GM18508 (cell line): ENCODE measurements around the gene RAB3D.

Experiments used
- ATAC-seq: cut with Tn5 transposase; IDR thresholded peaks from one replicate; pipeline ENCODE4 v1.9.1; 2021; ENCODE audit warnings: moderate number of reproducible peaks; ENCODE audit not compliant: insufficient read depth, unreplicated experiment

Gene RAB3D

DNA sequence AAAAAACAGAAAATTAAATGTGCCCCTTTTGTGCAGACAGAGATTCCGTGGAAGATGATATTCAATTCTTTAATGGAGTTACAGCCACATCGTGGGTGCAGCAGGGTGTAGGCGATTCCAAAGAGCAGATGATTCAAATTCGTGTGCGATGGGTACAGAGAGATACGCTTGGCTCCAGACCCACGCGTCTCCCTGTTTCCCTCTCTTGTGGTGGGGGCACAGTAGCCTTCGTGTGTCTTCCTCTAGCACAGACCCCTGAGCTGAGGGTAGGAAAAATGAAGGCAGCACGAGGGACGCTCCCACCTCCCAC, 38.7 kb downstream of the RAB3D start:
- ATAC-seq: no peak

DNA sequence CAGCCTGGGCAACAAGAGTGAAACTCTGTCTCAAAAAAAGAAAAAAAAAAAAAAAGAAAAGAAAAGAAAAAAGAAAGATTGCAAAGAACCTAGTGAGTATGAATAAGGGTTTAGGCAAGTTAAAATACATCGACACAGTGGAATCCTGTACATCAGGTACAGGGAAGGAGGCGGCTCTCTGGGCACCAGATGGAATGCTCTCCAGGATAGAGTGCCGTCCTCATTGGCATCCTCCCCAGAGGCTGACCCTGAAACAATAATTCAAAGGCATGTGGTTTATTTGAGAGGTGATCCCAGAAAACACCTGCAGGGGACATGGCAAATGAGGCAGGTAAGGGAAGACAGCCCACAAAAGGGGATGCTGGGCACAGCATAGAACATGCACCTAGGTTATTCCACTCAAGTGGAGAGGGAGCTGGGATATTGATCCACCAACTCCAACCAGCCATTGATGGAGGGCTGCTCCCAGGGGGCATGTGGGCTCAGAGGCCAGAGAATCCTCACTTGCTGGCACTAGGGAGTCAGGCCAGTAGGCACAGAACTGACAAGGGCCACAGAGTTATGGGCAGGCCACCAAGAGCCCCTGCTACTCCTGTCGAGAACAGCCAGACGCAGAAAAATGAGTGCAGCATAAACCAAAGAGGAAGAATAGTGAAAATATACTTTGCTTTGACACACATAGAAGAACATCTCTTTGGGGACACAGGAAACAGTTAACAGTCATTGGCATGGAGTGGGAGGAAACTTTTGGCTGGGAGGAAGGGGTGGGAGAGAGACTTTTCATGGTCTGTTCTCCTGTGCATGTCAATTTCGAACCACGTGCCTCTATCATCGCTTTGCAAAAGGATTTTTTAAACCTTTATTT, 39.3 kb downstream of the RAB3D start:
- ATAC-seq: no peak

DNA sequence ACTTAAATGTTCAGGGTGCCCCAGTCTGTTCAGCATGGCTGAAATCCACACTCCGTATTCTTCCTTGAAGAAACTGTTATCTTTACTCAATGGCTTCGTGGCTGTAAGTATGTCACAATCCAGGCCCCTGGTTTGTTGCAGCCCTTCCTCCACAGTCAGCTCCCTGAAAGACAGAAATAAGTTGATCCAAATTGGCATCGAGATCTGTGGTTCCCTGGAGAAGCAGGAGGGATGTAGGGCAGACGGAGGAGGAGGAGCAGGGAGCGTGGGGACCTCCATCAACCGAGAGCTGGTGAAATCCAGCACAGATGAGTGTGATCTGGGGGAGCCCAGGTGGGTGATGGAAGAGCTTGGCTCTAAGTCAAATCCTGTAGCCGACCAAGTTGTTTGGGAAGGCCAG, 43.2 kb downstream of the RAB3D start:
- ATAC-seq: no peak

DNA sequence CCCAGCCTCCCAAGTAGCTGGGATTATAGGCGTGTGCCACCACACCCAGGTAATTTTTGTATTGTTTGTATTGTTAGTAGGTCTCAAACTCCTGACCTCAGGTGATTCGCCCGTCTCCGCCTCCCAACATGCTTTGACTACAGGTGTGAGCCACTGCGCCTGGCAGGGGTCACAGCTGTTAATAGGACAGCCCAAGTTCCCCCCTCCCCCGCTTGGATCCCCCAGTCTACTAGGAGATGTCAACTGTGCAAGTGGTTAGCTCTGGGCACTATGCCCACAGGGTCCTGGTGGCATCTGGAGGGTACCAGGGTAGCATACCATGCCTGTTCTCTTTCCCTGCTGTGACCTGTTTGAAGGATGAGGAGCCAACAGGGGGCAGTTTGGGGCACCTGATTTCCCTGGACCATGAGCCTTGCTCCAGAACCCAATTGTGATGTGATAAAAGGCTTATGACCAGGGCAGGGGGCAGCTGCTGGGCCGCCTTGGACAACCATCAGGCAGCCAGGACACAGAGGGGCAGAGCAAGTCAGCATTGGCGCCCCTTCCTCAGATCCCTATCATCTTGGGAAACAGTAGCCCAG, 43.7 kb downstream of the RAB3D start, which contains the start of gene TSPAN16:
TSS of gene TSPAN16 (plus strand) at position 496 of the 581 bp plus-strand sequence. CDS start 138 bp downstream, outside the sequence.
- ATAC-seq: no peak

DNA sequence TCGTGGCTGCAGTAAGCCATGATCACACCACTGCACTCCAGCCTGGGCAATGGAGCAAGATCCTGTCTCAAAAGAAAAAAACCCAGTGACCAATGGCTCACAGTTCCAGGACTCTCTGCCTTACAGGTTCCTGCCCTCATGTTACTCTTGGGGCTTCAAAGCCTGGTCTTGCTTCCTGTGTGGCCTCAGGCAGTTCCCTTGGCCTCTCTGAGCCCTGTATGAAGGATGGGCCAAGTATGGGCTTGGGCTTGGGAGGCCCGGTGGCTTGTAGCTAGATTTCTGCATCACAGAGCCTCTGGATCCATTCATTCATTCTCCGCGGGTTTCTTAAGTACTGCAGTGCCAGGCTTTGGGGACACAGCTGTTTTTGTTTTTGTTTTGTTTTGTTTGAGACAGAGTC, 44.3 kb downstream of the RAB3D start:
- no peak for ATAC-seq

DNA sequence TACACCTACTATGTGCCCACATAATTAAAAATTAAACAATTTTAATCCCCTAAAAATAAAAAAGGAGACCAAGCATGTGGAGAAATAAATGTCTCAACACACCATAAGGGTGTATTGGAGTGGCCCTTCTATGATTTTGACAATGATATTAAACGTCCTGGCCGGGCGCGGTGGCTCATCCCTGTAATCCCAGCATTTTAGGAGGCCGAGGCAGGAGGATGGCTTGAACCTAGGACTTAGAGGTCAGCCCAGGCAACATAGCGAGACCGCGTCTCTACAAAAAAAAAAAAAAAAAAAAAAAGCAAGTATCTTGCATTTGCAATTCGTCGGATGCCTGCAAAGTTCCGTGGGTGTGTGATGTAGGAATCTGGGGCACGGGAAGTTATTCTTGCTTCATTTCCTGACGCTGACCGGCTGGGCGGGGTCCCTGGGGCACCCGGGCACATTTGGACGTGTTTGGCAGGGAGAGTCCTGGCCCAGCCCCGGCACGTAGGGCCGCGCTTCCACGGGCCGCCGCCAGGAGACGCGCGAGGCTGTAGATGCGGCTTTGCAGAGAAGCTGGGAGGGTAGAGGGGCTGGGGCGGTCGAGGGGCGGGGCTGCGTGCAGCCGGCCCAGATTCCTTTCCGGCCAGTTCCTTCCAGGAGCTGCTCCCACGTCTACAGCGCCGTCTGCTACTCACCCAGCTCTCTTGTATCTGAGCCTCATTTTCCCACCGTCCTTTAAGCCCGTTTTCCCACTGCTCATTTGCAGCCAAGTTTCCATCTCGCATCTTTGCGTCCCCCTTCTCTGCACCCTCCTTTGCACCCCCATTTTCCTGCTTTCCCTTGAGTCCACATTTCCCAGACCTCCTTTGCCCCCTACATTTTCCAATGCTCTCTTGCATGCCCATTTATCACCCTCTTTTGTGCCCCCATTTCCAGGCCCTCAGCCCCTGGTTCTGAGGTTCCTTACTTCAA, 45.7 kb downstream of the RAB3D start:
- no peak for ATAC-seq

DNA sequence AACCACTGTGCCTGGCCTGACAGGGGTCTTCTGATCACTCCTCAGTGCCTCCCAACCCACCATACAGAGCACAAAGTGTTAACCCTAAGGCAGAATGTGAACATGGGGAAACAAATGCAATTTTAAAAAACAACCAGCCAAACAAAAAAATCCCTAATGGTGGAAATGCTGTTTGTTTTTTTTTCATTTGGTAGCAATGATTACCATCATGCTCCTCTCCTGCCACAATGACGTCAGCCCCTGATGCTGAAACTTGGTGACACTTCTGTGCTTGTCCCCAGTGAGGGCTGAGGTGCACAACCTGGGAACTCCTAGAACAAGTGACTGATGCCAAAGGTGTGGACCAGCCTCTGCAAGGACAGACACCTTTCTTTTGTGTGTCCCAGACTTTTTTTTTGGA, 47.5 kb downstream of the RAB3D start:
- no peak for ATAC-seq

DNA sequence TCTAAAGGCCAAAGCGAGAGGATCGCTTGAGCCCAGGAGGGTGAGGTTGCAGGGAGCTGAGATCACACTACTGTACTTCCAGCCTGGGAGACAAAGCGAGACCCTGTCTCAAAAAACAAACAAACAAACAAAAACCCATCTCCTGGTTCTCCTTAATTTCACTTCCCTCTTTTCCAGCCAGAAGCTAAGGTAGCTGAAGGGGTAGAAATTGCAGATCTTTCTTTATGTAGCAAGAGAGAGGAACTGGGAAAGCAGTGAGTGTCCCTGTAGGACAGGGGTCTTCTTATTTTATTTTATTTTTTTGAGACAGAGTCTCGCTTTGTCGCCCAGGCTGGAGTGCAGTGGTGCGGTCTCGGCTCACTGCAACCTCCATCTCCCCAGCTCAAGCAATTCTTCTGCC, 48.0 kb downstream of the RAB3D start:
- no peak for ATAC-seq

DNA sequence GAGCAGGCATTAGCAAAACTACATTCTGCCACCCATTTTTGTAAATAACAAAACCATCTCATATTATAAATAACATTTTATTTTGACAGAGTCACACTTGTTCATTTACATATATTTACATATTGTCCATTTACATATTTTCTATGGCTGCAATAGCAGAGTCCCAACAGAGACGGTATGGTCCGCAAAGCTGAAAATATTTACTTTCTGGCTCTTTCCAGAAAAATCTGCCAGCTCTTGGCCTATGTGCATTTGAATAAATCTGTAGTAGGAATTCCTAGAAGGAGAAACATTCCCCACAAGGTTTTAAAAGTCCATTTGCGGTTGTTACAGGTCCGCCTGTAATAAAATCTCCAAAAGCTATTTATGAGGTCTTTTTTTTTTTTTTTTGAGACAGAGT, 49.2 kb downstream of the RAB3D start:
- ATAC-seq: no peak

DNA sequence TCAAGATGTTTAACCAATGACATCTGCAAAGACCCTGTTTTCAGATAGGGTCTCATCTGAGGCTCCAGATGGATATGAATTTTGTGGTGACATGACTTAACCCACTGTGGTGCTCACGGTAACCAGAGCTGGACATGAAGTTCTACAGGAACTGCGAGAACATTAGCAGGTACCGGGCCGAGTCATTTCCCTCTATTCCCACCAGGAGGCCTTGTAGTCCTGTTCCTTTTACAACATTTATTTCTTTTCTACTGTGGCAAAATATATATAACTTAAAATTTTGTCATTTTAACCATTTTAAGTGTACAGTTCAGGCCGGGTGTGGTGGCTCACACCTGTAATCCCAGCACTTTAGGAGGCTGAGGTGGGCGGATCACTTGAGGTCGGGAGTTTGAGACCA, 51.1 kb downstream of the RAB3D start:
- no peak for ATAC-seq

DNA sequence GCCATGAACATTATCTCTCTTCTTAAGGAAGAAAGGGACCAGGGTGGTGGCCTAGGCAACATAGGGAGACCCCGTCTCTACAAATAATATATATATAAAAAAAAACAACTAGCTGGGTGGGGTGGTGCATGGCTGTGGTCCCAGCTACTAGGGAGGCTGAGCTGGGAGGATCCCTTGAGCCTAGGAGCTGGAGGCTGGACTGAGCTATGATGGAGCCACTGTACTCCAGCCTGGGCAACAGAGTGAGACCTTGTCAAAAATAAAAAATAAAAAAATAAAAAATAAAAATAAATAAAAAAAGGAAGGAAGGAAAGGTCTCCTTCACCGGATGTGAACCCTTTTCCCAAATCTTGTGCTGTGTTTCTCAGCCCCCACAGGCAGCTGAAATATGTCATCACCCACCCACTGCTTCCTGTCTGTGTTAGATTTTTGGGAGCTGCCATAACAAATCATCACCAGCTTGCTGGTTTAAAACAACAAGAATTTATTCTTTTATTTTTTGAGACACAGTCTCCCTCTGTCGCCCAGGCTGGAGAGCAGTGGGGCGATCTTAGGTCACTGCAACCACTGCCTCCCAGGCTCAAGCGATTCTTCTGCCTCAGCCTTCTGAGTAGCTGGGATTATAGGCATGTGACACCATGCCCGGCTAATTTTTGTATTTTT, 53.0 kb downstream of the RAB3D start:
- no peak for ATAC-seq

DNA sequence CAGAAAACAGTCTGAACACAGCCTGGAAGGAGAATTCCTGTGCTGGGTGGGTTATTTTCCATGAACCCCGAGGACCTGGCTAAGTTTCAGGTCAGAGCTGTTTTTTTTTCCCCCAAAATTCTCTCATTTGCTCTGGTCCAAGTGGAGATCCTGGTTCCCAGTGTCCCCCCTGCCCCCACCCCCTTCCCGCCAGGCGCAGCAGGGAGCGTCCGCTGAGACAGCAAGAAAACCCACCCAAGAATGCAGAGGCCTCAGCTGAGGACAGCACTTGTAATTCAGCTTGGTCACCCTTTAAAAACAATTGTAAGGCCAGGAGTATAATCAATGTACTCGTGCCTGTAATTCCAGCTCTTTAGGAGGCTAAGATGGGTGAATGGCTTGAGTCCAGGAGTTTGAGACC, 54.9 kb downstream of the RAB3D start:
- no peak for ATAC-seq

DNA sequence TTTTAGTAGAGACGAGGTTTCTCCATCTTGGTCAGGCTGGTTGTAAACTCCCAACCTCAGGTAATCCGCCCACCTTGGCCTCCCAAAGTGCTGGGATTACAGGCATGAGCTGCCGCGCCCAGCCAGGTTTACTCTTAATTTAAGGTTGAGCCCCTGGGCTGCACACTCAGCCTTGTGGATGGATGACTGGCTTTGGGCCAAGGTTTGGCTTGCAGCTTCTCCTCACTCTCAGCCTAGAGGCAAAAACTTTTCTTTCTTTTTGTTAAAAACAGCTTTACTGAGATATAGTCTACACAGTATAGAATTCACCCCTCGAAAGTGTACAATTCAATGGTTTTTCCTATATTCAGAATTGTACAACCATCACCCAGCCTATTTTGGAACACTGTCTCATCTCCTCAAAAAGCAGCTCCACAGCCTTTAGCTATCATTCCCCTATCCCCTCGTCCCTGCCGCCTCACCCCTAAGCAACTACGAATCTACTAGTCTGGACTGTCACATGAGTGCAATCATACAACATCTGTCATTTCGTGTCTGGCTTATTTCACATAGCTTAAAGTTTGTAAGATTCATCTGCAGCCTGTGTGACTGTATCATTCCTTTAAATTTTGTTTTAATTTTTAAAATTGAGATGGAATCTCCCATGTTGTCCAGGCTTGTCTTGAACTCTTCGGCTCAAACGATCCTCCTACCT, 58.0 kb downstream of the RAB3D start:
- ATAC-seq: no peak

DNA sequence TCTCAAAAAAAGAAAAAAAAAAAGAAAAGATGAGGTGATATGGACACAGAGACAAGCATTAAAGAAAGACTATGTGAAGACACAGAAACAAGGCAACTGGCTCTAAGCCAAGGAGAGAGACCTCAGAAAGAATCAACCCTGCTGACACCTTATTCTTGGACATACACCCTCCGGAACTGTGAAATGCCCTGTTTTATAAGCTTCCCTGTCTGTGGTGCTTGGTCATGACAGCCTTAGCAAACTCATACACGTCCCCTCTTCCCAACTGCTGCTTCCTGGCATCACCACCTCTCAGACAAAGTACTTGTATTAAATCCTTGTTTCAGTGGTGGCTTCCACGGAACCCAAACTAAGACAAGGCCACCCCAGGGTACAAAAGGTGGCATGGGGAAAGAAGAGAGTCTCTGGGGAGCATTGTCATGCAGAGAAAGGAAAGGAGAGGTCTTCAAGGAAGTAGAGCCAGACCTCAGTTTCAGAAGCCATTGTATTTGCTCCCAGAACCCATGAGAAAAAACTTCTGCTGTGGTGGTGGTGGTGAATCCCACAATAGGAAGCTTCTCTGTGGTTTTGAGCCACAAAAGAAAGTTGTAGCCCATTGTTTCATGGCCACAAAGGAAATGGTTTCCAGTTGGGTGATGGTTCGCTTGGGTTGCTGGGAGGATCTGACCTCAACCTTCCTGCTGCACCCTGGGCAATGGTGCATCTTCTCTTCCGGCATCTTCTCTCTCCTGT, 59.8 kb downstream of the RAB3D start:
- no peak for ATAC-seq

DNA sequence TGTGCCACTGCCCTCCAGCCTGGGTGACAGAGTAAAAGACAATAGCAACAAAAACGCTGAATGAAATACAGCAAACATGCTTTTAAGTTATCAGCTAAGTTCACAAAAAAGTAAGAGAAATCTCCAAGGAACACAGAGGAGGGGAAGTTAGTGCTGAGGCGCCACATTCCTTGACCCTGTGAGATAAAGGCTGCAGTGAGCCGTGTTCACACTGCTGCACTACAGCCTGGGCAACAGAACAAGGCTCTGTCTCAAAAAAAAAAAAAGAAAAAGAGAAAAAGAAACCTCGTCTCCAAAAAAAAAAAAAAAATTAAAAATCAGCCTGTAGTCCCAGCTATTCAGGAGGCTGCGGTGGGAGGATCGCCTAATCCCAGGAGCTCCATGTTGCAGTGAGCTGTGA, 60.8 kb downstream of the RAB3D start:
- ATAC-seq: no peak

DNA sequence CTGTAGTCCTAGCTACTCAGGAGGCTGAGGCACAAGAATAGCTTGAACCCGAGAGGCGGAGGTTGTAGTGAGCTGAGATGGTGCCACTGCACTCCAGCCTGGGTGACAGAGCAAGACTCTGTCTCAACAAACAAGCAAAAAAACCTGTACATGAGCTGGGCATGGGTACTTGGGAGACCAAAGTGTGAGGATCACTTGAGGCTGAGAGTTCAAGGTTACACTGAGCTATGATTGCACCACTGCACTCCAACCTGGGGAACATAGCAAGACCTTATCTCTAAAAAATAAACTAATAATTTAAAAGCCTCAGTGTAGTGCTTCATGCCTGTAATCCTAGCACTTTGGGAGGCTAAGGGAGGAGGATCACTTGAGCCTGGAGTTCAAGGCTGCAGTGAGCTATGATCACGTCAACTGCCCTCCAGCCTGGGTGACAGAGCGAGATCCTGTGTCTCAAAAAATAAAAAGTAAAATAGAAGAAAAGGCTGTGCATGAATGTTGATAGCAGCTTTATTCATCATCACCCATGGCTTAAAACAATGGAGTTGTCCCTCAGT, 64.8 kb downstream of the RAB3D start:
- no peak for ATAC-seq

DNA sequence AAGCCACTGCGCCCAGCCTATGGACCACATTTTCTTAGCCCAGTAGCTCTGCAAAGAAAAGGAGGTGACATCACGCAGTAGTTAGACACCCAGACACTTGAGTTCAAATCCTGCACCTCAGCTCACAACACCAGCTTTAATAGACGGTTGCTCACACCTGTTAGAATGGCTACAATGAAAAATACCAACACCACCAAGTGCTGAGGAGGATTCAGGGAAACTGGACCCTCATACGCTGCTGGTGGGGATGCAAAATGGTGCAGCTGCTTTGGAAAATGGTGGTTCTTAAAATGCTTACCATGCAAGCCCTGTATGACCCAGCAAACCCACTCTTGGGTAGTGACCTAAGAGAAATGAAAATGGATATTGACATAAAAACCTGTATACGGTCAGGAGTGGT, 65.5 kb downstream of the RAB3D start:
- no peak for ATAC-seq

DNA sequence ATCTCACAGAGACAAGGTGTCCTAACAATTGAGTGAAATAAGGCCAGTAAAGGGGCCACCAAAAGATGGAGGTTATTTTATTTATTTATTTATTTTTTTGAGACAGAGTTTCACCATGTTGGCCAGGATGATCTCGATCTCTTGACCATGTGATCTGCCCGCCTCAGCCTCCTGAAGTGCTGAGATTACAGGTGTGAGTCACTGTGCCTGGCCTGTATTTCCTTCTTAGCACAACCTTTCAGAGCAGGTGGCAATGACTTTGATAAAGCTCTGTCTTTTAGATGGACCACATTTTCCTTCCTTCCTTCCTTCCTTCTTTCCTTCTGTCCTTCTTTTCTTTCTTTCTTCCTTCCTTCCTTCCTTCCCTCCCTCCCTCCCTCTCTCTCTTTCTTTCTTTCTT, 66.2 kb downstream of the RAB3D start:
- ATAC-seq: no peak
